Ovary (tissue), 3 donors: Measurements from ENCODE around the gene LGALS1.

Source experiments
- CTCF ChIP-seq, 3 donors: fragments of 450-650 bp in 2 of 3; fragments of 200-600 bp in 1 of 3; IDR thresholded peaks; one replicate each; pipeline versions ENCODE4 v1.5.1 to v1.8.0; 2016 to 2022; ENCODE audit warnings: antibody characterized with exemption in 3 of 3, mild to moderate bottlenecking in 1 of 3
- EP300 ChIP-seq: sonication (generic); formaldehyde crosslinking; IDR thresholded peaks from one replicate; pipeline ENCODE4 v1.6.1; 2017; ENCODE audit warnings: antibody characterized with exemption
- POLR2A ChIP-seq: fragments of 450-650 bp; IDR thresholded peaks from one replicate; pipeline ENCODE4 v1.6.1; 2017; ENCODE audit warnings: antibody characterized with exemption, mild to moderate bottlenecking, moderate library complexity
- donor health status: DM: no; HTN: no; CAD: no.

GRCh38 chr22:37708580-37709444 lies 33.4 kb downstream of the LGALS1 start:
- TF ChIP-seq POLR2A (no peak), CTCF (IDR thresholded peaks at IDR 0.05) (no peak), EP300 (no peak)
